GM13976 (cell line): Measurements from ENCODE around the gene TUBB3.
A peak's percentile ranks its signal among the peaks of the same experiment; 100 is the strongest.
"Not testable (repeated sequence)": the region's sequence is repeated elsewhere in the genome, so short reads cannot be mapped to it uniquely, and the experiment has no call there.

Experiments used
- DNase-seq: peaks from one replicate; pipeline ENCODE4 v3.0.0; 2012; ENCODE audit warnings: low spot score
- in situ Hi-C: fragments of 300-500 bp; cut with MboI; formaldehyde crosslinking; loops from one replicate; pipeline ENCODE4 v1.12.0; 2022; ENCODE audit warnings: low sequenced_read_pairs, mixed read lengths, inconsistent platforms; ENCODE audit not compliant: unreplicated experiment
- TF ChIP-seq, protein P1 (sequence below): IDR thresholded peaks from 2 replicates; pipeline ENCODE4 v1.5.1; 2012; ENCODE audit warnings: borderline replicate concordance, mild to moderate bottlenecking; ENCODE audit not compliant: insufficient read depth; ENCODE audit errors: extremely low read depth, missing control alignments, control extremely low read depth

TUBB3 gene

DNA sequence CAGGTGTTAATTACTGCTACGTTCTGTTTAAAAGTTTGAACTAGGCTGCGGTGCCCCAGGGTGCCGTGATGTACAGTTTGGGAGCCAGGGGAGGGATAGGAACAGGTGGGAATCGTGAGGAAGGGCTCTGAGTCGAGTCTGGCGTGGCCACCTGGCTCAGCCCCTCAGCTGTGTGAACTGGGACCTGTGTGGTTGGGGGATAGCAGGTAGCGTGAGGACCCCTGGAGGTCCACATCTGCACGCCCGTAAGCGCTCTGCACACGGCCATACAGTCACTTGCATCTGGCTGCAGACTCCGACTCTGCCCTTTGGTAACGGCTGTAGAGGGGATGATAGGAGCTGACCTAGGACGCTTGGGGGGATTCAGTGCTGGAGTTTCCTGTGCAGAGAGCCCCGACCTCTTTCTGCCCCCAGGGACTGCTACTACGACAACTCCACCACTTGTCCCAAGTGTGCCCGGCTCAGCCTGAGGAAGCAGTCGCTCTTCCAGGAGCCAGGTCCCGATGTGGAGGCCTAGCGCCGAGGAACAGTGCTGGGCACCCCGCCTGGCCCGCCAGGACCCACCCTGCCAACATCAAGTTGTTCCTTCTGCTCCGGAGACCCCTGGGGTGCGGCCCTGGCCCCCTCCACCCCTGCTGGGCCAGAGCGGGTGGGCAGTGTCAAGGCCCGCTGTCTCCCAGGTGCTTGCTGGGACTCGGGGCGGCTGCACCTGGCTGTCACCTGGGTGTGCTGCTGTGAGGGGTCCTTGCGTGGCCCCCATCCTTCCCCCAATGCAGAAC, 42.5 kb downstream of the TUBB3 start:
- in situ Hi-C loops: no loop called here
- no peak for DNase-seq
- TF ChIP-seq, protein P1, sequence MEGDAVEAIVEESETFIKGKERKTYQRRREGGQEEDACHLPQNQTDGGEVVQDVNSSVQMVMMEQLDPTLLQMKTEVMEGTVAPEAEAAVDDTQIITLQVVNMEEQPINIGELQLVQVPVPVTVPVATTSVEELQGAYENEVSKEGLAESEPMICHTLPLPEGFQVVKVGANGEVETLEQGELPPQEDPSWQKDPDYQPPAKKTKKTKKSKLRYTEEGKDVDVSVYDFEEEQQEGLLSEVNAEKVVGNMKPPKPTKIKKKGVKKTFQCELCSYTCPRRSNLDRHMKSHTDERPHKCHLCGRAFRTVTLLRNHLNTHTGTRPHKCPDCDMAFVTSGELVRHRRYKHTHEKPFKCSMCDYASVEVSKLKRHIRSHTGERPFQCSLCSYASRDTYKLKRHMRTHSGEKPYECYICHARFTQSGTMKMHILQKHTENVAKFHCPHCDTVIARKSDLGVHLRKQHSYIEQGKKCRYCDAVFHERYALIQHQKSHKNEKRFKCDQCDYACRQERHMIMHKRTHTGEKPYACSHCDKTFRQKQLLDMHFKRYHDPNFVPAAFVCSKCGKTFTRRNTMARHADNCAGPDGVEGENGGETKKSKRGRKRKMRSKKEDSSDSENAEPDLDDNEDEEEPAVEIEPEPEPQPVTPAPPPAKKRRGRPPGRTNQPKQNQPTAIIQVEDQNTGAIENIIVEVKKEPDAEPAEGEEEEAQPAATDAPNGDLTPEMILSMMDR: no peak

DNA sequence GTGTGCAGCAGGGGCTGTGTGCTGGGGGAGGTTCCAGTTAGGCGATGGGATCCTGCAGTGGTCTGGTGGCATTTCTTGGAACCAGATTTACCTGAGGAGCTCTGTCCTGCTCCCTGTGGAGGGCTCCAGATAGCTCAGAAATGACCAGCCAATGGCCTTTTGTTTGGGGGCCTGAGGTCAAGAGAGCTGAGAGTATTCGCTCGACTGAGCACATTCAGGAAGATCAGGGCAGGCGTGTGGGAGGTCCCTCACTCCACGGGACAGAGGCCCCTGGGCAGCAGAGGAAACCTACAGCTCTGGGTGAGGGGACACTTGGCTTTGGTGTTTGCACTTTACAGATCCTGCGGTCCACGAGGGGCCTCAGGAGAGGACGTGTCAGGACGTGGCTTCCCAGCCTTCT, 43.6 kb downstream of the TUBB3 start:
- TF ChIP-seq, protein P1: no peak
- no peak for DNase-seq
- in situ Hi-C loops: no loop called here

DNA sequence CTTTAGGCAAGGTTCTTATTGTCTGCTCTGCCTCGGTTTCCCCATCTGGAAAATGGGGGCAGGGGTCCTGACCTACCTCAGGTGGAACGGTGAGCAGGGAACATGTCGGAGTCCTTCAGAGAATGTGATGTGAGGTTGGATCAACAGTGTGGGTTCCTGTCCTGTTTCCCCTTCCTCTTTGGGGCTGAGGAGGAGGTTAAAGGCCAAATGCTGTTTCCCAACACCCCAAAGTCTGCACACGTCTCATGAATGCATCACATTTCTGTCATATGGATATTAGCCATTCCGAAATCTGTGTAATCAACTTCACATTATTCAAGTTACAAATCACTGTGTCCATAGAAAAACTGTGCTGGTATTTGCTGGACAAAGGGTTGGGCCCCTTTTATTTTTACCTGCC, 44.3 kb downstream of the TUBB3 start:
- in situ Hi-C loops, DNase-seq: not testable (repeated sequence)

DNA sequence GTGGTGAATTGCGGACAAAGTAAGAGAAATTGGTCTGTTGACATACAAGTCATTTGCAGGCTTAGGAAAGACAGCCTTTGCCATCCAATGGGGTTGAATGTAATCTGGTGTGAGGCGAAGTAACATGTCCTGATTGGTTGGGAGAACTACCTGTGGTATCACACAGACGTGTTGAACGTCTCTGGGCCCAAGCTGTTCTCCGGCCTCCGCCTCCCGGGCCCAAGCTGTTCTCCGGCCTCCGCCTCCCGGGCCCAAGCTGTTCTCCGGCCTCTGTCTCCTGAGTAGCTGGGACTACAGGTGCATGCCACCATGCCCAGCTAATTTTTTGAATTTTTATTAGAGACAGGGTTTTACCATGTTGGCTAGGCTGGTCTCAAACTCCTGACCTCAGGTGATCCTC, 44.9 kb downstream of the TUBB3 start:
- DNase-seq, in situ Hi-C loops: not testable (repeated sequence)

DNA sequence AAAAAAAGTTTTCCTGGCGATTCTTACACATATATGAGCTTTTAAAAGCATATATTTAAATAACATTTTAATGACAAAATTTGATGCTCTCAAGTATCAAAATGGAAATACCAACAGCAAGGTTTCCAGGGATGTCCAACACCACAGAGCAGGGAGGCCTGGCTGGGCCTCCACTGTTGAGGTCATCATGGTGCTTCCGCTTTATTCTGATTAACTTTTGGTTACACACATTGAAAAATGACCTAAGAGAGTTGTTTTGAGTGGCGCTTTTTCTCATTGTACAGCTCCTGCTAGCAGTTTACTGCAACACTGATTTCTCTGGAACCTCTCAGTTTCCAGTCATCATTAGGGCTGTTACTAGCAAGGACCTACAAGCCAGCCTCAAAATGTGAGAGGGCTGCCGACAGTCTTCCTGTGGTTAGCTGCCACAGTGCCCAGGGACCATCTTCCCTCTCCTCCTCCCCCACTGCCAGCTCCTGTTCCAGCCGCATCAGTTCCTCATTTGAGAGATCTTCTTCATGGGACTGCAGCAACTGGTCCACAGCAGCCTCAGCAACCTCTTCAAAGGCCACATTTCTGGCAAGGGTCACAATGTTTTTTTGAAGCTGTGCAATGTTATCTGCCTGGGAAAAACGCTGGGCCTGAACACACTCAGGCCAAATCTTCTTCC, 46.7 kb downstream of the TUBB3 start:
- in situ Hi-C loops: no loop called here
- DNase-seq: no peak

DNA sequence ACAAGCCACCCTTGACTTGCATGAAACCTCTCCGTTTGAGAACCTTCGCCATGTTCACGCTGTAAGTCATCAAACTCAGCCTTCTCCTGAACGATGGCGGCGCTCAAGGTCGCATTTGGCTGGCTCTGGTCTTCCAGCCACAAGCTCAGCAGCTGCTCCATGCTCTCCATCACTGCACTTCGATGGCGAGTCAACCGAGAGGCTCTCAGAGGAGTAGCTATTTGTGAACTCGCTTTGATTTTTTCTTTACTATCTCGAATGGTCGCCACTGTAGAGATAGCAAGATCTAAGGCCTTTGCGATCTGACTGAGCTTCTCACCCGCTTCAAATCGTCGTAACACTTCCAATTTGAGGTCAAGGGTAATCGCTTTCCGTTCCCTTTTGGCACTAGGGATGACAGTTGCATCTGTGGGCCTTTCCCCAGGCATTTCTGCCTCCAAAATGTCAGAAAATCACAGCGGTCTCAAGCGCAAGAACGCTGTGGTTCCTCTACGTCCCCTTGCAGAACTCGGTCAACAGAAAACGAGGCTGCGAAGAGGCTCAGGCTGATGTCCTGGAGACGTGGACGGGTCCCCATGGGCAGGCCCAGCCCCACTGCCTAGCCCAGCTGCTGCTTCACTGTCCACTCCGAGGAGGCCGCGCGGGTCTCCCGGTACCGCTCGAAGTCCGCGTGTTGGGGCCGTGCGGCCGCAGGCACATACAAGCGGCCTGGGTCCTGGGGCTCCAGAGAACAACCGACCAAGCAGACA, 48.5 kb downstream of the TUBB3 start:
- TF ChIP-seq, protein P1: no peak
- no peak for DNase-seq
- in situ Hi-C loops: no loop called here

More for the DNA sequence above, 46.7 kb downstream of the TUBB3 start:
- TF ChIP-seq, protein P1: no peak

DNA sequence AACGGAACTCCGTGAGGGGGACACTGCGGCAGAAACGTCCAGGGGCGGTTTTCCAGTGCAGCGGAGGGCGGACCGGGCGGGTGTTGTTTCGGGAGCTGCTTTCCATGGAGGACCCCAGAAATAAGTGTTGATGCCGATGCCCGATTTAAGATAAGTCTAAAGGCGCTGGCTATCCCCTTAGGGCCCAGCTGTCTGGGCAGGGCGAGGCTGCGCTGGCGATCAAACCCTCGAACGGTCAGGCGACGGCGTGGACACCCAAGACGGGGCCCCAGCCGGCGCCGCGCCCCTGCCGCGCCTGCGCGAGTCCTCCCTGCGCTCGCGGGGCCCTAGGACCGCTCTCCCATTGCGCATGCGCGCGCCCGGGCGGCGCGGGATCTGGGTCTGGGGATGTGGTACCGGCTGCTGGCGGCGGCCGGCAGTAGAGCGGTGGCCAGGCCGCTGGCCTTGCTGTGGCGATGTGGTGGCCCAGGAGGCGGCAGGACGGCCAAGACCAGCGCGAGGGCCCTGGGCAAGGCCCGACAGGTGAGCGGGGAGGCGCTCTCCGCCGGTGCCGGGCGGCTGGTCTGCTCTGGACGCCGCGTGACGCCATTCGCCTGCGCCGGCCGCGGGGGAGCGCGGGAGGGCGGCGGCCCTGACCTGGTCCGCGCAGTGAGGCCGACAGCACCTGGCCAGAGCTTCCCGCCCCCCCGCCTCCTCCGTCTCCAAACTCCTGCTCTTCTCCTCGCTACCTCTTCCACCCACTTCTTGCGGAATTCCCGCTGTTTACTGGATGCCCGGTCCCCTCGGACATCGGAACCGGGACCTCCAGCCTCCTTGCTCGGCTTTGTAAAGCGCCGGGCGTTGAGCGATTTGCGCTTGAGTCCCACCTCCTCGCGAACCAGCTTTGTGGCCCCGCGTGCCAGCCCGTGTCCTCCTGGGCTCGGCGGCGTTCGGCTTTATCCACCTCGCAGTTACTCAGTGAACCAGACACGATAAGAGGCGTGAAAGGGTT, 49.4 kb downstream of the TUBB3 start:
- DNase-seq: peak; percentile 100
- TF ChIP-seq, protein P1: peak; percentile 4
- in situ Hi-C loops: no loop called here
